Loucy (cell line): Measurements from ENCODE around the gene PTH2R.

Source experiments
- H2AFZ ChIP-seq: fragments of 200-600 bp; sonication (generic); 2 replicates; pipeline ENCODE4 v1.6.0; 2016; ENCODE audit warnings: antibody characterized with exemption, mild to moderate bottlenecking, low read length, moderate library complexity
- H3F3A ChIP-seq: fragments of 200-600 bp; 2 replicates; pipeline ENCODE4 v1.6.0; 2016; ENCODE audit warnings: antibody characterized with exemption, low read depth, mild to moderate bottlenecking
- H3K27me3 ChIP-seq: fragments of 200-600 bp; sonication (generic); 2 replicates; pipeline ENCODE4 v1.6.1; 2014; ENCODE audit warnings: low read length, mild to moderate bottlenecking; ENCODE audit not compliant: insufficient read depth, poor library complexity, severe bottlenecking
- H3K36me3 ChIP-seq: fragments of 200-600 bp; sonication (generic); 2 replicates; pipeline ENCODE4 v1.6.1; 2016; ENCODE audit warnings: low read length; ENCODE audit not compliant: insufficient read depth
- H3K4me1 ChIP-seq: fragments of 200-600 bp; sonication (generic); 2 replicates; pipeline ENCODE4 v1.5.1; 2014; ENCODE audit warnings: low read length, mild to moderate bottlenecking; ENCODE audit not compliant: insufficient read depth, poor library complexity, severe bottlenecking
- H3K4me2 ChIP-seq: fragments of 200-600 bp; sonication (generic); 2 replicates; pipeline ENCODE4 v1.6.0; 2014; ENCODE audit warnings: antibody characterized with exemption, low read length, low read depth, mild to moderate bottlenecking; ENCODE audit not compliant: poor library complexity, severe bottlenecking
- H3K4me3 ChIP-seq: fragments of 200-600 bp; sonication (generic); 2 replicates; pipeline ENCODE4 v1.5.1; 2014; ENCODE audit warnings: low read length, mild to moderate bottlenecking, mixed read lengths; ENCODE audit not compliant: poor library complexity, severe bottlenecking
- H3K79me2 ChIP-seq: fragments of 200-600 bp; sonication (generic); 2 replicates; pipeline ENCODE4 v1.6.1; 2014; ENCODE audit warnings: low read length; ENCODE audit not compliant: insufficient read depth
- H3K9ac ChIP-seq: fragments of 200-600 bp; sonication (generic); 2 replicates; pipeline ENCODE4 v1.6.0; 2014; ENCODE audit warnings: mild to moderate bottlenecking, low read depth, low read length, moderate library complexity; ENCODE audit not compliant: poor library complexity, severe bottlenecking
- H3K9me2 ChIP-seq: fragments of 200-600 bp; sonication (generic); replicated peaks from 2 replicates; pipeline ENCODE4 v1.6.1; 2016; ENCODE audit warnings: low read depth, low read length, mixed read lengths
- H3K9me3 ChIP-seq: fragments of 200-600 bp; sonication (generic); 2 replicates; pipeline ENCODE4 v1.6.1; 2014; ENCODE audit warnings: mild to moderate bottlenecking, antibody characterized with exemption, low read length, low read depth; ENCODE audit not compliant: insufficient read depth
- H4K20me1 ChIP-seq: fragments of 200-600 bp; sonication (generic); 2 replicates; pipeline ENCODE4 v1.6.0; 2014; ENCODE audit warnings: antibody characterized with exemption, low read length, mild to moderate bottlenecking; ENCODE audit not compliant: insufficient read depth, poor library complexity, severe bottlenecking
- CTCF ChIP-seq: fragments of 200-600 bp; sonication (generic); conservative IDR thresholded peaks from 2 replicates; pipeline ENCODE4 v1.5.1; 2014; ENCODE audit warnings: mild to moderate bottlenecking, antibody characterized with exemption, low read length
- EZH2phosphoT487 ChIP-seq: fragments of 200-600 bp; IDR thresholded peaks from 2 replicates; pipeline ENCODE4 v1.6.1; 2018; ENCODE audit warnings: antibody characterized with exemption, mild to moderate bottlenecking, moderate library complexity, borderline replicate concordance

Gene PTH2R

GRCh38 chr2:208359632-208359986, 47.0 kb upstream of the PTH2R start:
- Histone ChIP-seq H3K36me3 (peaks cover 13% of the 10 kb centered on the region; the same call in 1 of the 2 replicates), H3K9me3 (no peaks in the 10 kb centered on the region), H3K4me3 (no peak overlapping the region), H4K20me1 (no peaks in the 10 kb centered on the region), H3K4me2 (no peak overlapping the region), H2AFZ (no peak overlapping the region), H3F3A (peaks cover 5% of the 10 kb centered on the region), H3K79me2 (no peaks in the 10 kb centered on the region), H3K4me1 (peaks cover 27% of the 10 kb centered on the region), H3K27me3 (no peaks in the 10 kb centered on the region), H3K9me2 (no peaks in the 10 kb centered on the region), H3K9ac (no peak overlapping the region)
- TF ChIP-seq CTCF, result no peak
- no peak for TF ChIP-seq EZH2phosphoT487

GRCh38 chr2:208360259-208361076, 46.1 kb upstream of the PTH2R start:
- Histone ChIP-seq H3K4me2 (no peak overlapping the region), H3K4me3 (no peak overlapping the region), H4K20me1 (no peaks in the 10 kb centered on the region), H3K36me3 (peaks cover 4% of the 10 kb centered on the region; the same call in 1 of the 2 replicates), H3K9me3 (peaks cover 6% of the 10 kb centered on the region), H3K9ac (no peak overlapping the region), H3K27me3 (no peaks in the 10 kb centered on the region), H2AFZ (no peak overlapping the region), H3F3A (peaks cover 5% of the 10 kb centered on the region), H3K4me1 (peaks cover 27% of the 10 kb centered on the region), H3K9me2 (no peaks in the 10 kb centered on the region), H3K79me2 (no peaks in the 10 kb centered on the region)
- TF ChIP-seq EZH2phosphoT487, result no peak
- TF ChIP-seq CTCF, result no peak

- no peaks in the 10 kb centered on the region for H3K79me2 ChIP-seq
- H3K4me1 ChIP-seq, result peaks cover 27% of the 10 kb centered on the region
- H3K4me2 ChIP-seq, result no peak overlapping the region
- H3K9me2 ChIP-seq, result no peaks in the 10 kb centered on the region
- no peaks in the 10 kb centered on the region for H4K20me1 ChIP-seq
- H3K9ac ChIP-seq, result no peak overlapping the region
- TF ChIP-seq EZH2phosphoT487 (no peak), CTCF (no peak)
- H3F3A ChIP-seq, result peaks cover 5% of the 10 kb centered on the region
- peaks cover 7% of the 10 kb centered on the region for H3K9me3 ChIP-seq
- no peaks in the 10 kb centered on the region for H3K36me3 ChIP-seq
- no peaks in the 10 kb centered on the region for H3K27me3 ChIP-seq
- no peak overlapping the region for H3K4me3 ChIP-seq
- no peak overlapping the region for H2AFZ ChIP-seq
These were observed 45.5 kb upstream of the PTH2R start for GRCh38 chr2:208361077-208361441.
